Endothelial cell of umbilical vein (primary cell): ENCODE measurements around the gene AFDN. TPM values are rescaled to one million over a fixed set of nuclear protein-coding genes. Genes with fewer than 3 reads are reported as not detected.

Experiments used
- BruUV-seq: library from RNA; stranded (reverse); fragments of 400-500 nt; replicated peaks from 2 replicates; lab custom pipeline; 2021; lab: Mats Ljungman, UMichigan
- CTCF ChIA-PET: fragments of 300-600, 350-600 bp; sonication (Branson Sonifier 250); formaldehyde crosslinking; loops from one replicate; lab custom pipeline; 2021; ENCODE audit warnings: antibody characterized with exemption, inconsistent platforms; lab: Charles Lee
- POLR2A ChIA-PET: fragments of 300-600, 350-600 bp; sonication (Branson Sonifier 250); formaldehyde crosslinking; loops from one replicate; lab custom pipeline; 2021; ENCODE audit warnings: antibody characterized with exemption, inconsistent platforms; lab: Charles Lee
- DNase-seq: peaks from one replicate; pipeline ENCODE4 v3.0.0-alpha.2; 2011; ENCODE audit warnings: low read depth, low spot score
- FAIRE-seq: peaks from 2 replicates; lab custom pipeline; 2011; peaks lifted over from hg19 to GRCh38; lab: Jason Lieb, UNC
- H2AFZ ChIP-seq: 2 replicates; pipeline ENCODE4 v1.6.0; 2012; ENCODE audit warnings: low read depth, low read length, control low read depth, inconsistent platforms
- H3K27ac ChIP-seq: 2 replicates; pipeline ENCODE4 v1.5.1; 2011; ENCODE audit warnings: low read depth, mild to moderate bottlenecking, control low read depth, low read length, moderate library complexity; ENCODE audit not compliant: insufficient read depth
- H3K27me3 ChIP-seq, 2 experiments: 2 replicates each; pipeline versions ENCODE4 v1.6.0 to v1.6.1; 2011; ENCODE audit warnings: low read length in 2 of 2, mixed read lengths in 1 of 2; ENCODE audit not compliant: control insufficient read depth in 2 of 2, insufficient read depth in 2 of 2
- H3K36me3 ChIP-seq, 2 experiments: 2 replicates in 1 of 2; 3 replicates in 1 of 2; pipeline ENCODE4 v1.5.1; 2011; ENCODE audit warnings: low read length in 2 of 2, mild to moderate bottlenecking in 1 of 2, moderate library complexity in 1 of 2; ENCODE audit not compliant: control insufficient read depth in 2 of 2, insufficient read depth in 2 of 2; ENCODE audit errors: extremely low read depth in 1 of 2
- H3K4me1 ChIP-seq: 3 replicates; pipeline ENCODE4 v1.5.1; 2011; ENCODE audit warnings: mild to moderate bottlenecking, low read length; ENCODE audit not compliant: control insufficient read depth, insufficient read depth; ENCODE audit errors: extremely low read depth
- H3K4me2 ChIP-seq: 2 replicates; pipeline ENCODE4 v1.6.1; 2011; ENCODE audit warnings: low read length, control low read depth, mixed read lengths; ENCODE audit not compliant: insufficient read depth
- H3K4me3 ChIP-seq, 3 experiments: fragments of 200-600 bp in 1 of 3; sonication (generic), shearing (Covaris generic) in 1 of 3; replicated peaks in 1 of 3; 2 replicates each; pipeline ENCODE4 v1.5.1; 2011 to 2016; ENCODE audit warnings: control low read depth in 3 of 3, low read length in 3 of 3, mild to moderate bottlenecking in 2 of 3, inconsistent platforms in 1 of 3, low read depth in 1 of 3, moderate library complexity in 1 of 3; ENCODE audit not compliant: insufficient read depth in 1 of 3
- H3K79me2 ChIP-seq: 2 replicates; pipeline ENCODE4 v1.6.0; 2012; ENCODE audit warnings: low read length, inconsistent platforms; ENCODE audit not compliant: control insufficient read depth, insufficient read depth
- H3K9ac ChIP-seq: replicated peaks from 2 replicates; pipeline ENCODE3; 2011; ENCODE audit warnings: low read length, control low read depth; ENCODE audit not compliant: insufficient read depth; ENCODE audit errors: extremely low read depth
- H3K9me1 ChIP-seq: replicated peaks from 3 replicates; pipeline ENCODE4 v1.6.0; 2011; ENCODE audit warnings: mild to moderate bottlenecking, low read length; ENCODE audit not compliant: control insufficient read depth, insufficient read depth; ENCODE audit errors: extremely low read depth
- H3K9me3 ChIP-seq: replicated peaks from 2 replicates; pipeline ENCODE4 v1.5.1; 2012; ENCODE audit warnings: low read length, inconsistent platforms; ENCODE audit not compliant: control insufficient read depth, insufficient read depth
- H4K20me1 ChIP-seq: replicated peaks from 2 replicates; pipeline ENCODE3; 2011; ENCODE audit warnings: mild to moderate bottlenecking, low read length; ENCODE audit not compliant: control insufficient read depth, insufficient read depth; ENCODE audit errors: extremely low read depth
- CTCF ChIP-seq, 2 donors: IDR thresholded peaks; 1 replicate in 1 of 2; 2 replicates in 1 of 2; pipeline ENCODE4 v1.5.1; 2011; ENCODE audit warnings: low read length in 2 of 2, mild to moderate bottlenecking in 2 of 2, moderate library complexity in 2 of 2, control low read depth in 1 of 2, inconsistent platforms in 1 of 2, low read depth in 1 of 2; ENCODE audit not compliant: insufficient read depth in 1 of 2; ENCODE audit errors: extremely low read depth in 1 of 2
- EZH2 ChIP-seq: IDR thresholded peaks from 2 replicates; pipeline ENCODE4 v1.6.1; 2012; ENCODE audit warnings: borderline replicate concordance, low read depth, mild to moderate bottlenecking, moderate library complexity, low read length, inconsistent platforms; ENCODE audit not compliant: severe bottlenecking
- FOS ChIP-seq: IDR thresholded peaks from 2 replicates; pipeline ENCODE4 v1.6.1; 2011; ENCODE audit warnings: mild to moderate bottlenecking, low read length, moderate library complexity, borderline replicate concordance; ENCODE audit not compliant: insufficient read depth
- GATA2 ChIP-seq: IDR thresholded peaks from 2 replicates; pipeline ENCODE4 v1.7.0; 2011; ENCODE audit warnings: low read depth, mild to moderate bottlenecking, moderate library complexity, mixed read lengths, low read length; ENCODE audit not compliant: insufficient read length, insufficient read depth
- JUN ChIP-seq: IDR thresholded peaks from 2 replicates; pipeline ENCODE4 v1.6.1; 2011; ENCODE audit warnings: borderline replicate concordance, low read depth; ENCODE audit not compliant: insufficient read length, insufficient read depth
- MYC ChIP-seq: IDR thresholded peaks from one replicate; pipeline ENCODE4 v1.6.1; 2011; ENCODE audit warnings: mild to moderate bottlenecking, low read depth, low read length
- POLR2A ChIP-seq: IDR thresholded peaks from 2 replicates; pipeline ENCODE4 v1.6.1; 2012; ENCODE audit warnings: low read depth, mild to moderate bottlenecking, control low read depth, low read length
- POLR2AphosphoS5 ChIP-seq: IDR thresholded peaks from 2 replicates; pipeline ENCODE4 v1.6.1; 2012; ENCODE audit warnings: low read depth, mild to moderate bottlenecking, control low read depth, low read length, moderate library complexity; ENCODE audit not compliant: insufficient read depth
- dilution Hi-C: fragments of 300-500 bp; cut with MboI; formaldehyde crosslinking; loops from one replicate; pipeline ENCODE4 v1.15.0; 2019; ENCODE audit warnings: low sequenced_read_pairs; ENCODE audit not compliant: extremely low pct_ligation_motif_present
- intact Hi-C: fragments of 100-400 bp; cut with micrococcal nuclease; formaldehyde crosslinking; loops from one replicate; pipeline ENCODE4 v1.10.0; 2022
- polyA plus RNA-seq, 4 experiments: library from polyadenylated mRNA; depleted of rRNA in 3 of 4; stranded (reverse) in 3 of 4; unstranded in 1 of 4; fragments of >200 nt; gene quantifications; 2 replicates each; pipeline versions ENCODE4 v1.2.1 to v1.2.3, GENCODE V29; 2011 to 2012; ENCODE audit warnings: missing spikeins in 1 of 4
- total RNA-seq: library from RNA; stranded (reverse); gene quantifications from 2 replicates; pipeline ENCODE4 v1.2.3, GENCODE V29; 2021
- TF ChIP-seq, protein P1 (sequence below): IDR thresholded peaks from 2 replicates; pipeline ENCODE4 v1.6.1; 2011; ENCODE audit not compliant: insufficient read depth, insufficient read length

Gene AFDN
- total and polyA plus RNA-seq, 2 donors (not counting 3 experiments of a cell fraction or from before 2014, with no cell fraction given) = 31.0 to 134 TPM

DNA sequence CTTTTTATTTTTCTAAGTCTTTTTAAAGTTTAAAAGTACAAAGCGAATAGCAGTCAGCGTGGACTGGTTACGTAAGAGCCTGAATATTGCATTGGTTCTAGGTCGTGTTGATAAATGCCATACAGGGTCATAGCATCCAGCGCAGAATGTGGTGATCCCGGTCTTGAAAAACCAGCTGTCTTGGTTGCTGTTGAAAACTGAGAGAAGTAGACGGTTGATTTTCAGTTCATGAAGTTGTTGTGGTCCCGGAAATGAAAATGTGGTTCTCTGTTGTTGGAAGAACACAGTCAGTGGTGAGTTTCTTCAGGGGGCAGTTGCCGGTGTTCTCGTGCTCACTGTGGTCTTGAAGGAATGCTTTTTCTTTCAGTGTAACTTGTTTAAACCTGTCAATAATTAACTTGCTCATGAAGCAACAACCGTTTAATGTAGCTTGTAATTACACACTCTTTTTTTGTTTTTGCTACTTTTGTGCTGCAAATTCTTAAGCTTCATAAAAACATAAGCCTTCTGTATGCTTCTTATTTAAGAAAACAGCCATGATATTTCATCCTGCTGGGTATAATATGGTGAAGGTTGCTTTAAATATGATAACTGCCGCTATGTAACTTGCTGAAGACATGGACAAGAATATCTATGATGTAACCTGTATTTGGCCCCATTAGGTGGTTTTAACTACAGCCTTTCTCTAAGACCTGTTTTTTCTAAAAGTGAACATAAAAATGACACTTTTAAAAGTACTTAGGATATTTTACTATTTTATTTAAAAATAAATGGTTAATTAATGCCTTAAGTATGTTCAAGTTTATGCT, 106.0 kb downstream of the AFDN start:
- H3K27me3 ChIP-seq = no peaks in the 10 kb centered on the region
- no peak overlapping the region for H2AFZ ChIP-seq
- ChIA-PET POLR2A (no interaction called here), CTCF (interaction anchor here (1.3 to 1.5 kb wide), 2 partner anchors 12 to 200 kb away, joined by 3 read pairs; no protein-coding TSS in a partner anchor)
- no peaks in the 10 kb centered on the region for H3K9me3 ChIP-seq
- TF ChIP-seq, protein P1, sequence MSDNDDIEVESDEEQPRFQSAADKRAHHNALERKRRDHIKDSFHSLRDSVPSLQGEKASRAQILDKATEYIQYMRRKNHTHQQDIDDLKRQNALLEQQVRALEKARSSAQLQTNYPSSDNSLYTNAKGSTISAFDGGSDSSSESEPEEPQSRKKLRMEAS = no peak
- no peak for TF ChIP-seq GATA2
- TF ChIP-seq FOS = no peak
- TF ChIP-seq JUN = no peak
- no peak for TF ChIP-seq POLR2AphosphoS5
- TF ChIP-seq EZH2 = no peak
- no peak for TF ChIP-seq CTCF (IDR thresholded peaks at IDR 0.05; ENCODE audit: extremely low read depth in 1 of 2, insufficient read depth in 1 of 2, low read depth in 1 of 2, low read length in 2 of 2)
- TF ChIP-seq MYC = no peak
- no peak for TF ChIP-seq POLR2A
- H3K36me3 ChIP-seq = peaks cover 0 to 12% of the 10 kb centered on the region in 2 experiments
- no peak overlapping the region for H3K4me3 ChIP-seq
- H3K79me2 ChIP-seq = no peaks in the 10 kb centered on the region
- no peak overlapping the region for H3K9ac ChIP-seq
- H3K4me2 ChIP-seq = no peak overlapping the region
- H3K4me1 ChIP-seq = peaks cover 11% of the 10 kb centered on the region
- peak; percentile 2 for DNase-seq
- intact Hi-C loops = no loop called here
- dilution Hi-C loops = no loop called here
- H4K20me1 ChIP-seq = no peaks in the 10 kb centered on the region
- H3K9me1 ChIP-seq = no peaks in the 10 kb centered on the region
- no TSS peak for BruUV-seq
- FAIRE-seq = no peak
- no peak overlapping the region for H3K27ac ChIP-seq
